OCI-LY7 (cell line): ENCODE measurements around the gene FSD1L. TPM values are rescaled to one million over a fixed set of nuclear protein-coding genes. Genes with fewer than 3 reads are reported as not detected.

ENCODE experiments used
- BruUV-seq: library from RNA; stranded (reverse); fragments of 400-500 nt; replicated peaks from 2 replicates; lab custom pipeline; 2021; lab: Mats Ljungman, UMichigan
- CTCF ChIA-PET: fragments of 300-600 bp; sonication (Branson Sonifier 250); formaldehyde crosslinking; loops from one replicate; lab custom pipeline; 2022; ENCODE audit warnings: antibody characterized with exemption; ENCODE audit not compliant: unreplicated experiment; lab: Charles Lee
- POLR2A ChIA-PET: fragments of 300-600 bp; sonication (Branson Sonifier 250); formaldehyde crosslinking; loops from one replicate; lab custom pipeline; 2022; ENCODE audit warnings: antibody characterized with exemption; lab: Charles Lee
- DNase-seq: peaks from one replicate; pipeline ENCODE4 v3.0.0-alpha.2; 2015; ENCODE audit warnings: low spot score
- H2AFZ ChIP-seq: fragments of 200-600 bp; sonication (generic), shearing (Covaris generic); 2 replicates; pipeline ENCODE4 v1.6.1; 2014; ENCODE audit warnings: mild to moderate bottlenecking, antibody characterized with exemption, low read length, moderate library complexity
- H3K27ac ChIP-seq: fragments of 200-600 bp; sonication (generic); 2 replicates; pipeline ENCODE4 v1.5.1; 2014; ENCODE audit warnings: mixed run types, low read depth, mild to moderate bottlenecking, moderate library complexity, low read length, inconsistent platforms; ENCODE audit not compliant: poor library complexity, severe bottlenecking
- H3K36me3 ChIP-seq: fragments of 200-600 bp; sonication (generic); 2 replicates; pipeline ENCODE4 v1.6.1; 2014; ENCODE audit warnings: mild to moderate bottlenecking, antibody characterized with exemption, low read length, moderate library complexity, mixed read lengths; ENCODE audit not compliant: insufficient read depth
- H3K4me1 ChIP-seq: fragments of 200-600 bp; sonication (generic); 2 replicates; pipeline ENCODE4 v1.5.1; 2014; ENCODE audit warnings: mild to moderate bottlenecking, low read length; ENCODE audit not compliant: insufficient read depth, poor library complexity, severe bottlenecking
- H3K4me2 ChIP-seq: fragments of 200-600 bp; sonication (generic); 2 replicates; pipeline ENCODE4 v1.6.1; 2014; ENCODE audit warnings: mild to moderate bottlenecking, low read length
- H3K4me3 ChIP-seq: fragments of 200-600 bp; sonication (generic); 2 replicates; pipeline ENCODE4 v1.5.1; 2014; ENCODE audit warnings: mild to moderate bottlenecking, low read depth, low read length; ENCODE audit not compliant: poor library complexity, severe bottlenecking
- H3K79me2 ChIP-seq: fragments of 200-600 bp; sonication (generic); 2 replicates; pipeline ENCODE4 v1.6.1; 2016; ENCODE audit warnings: low read depth, mild to moderate bottlenecking, low read length, moderate library complexity, mixed read lengths; ENCODE audit not compliant: insufficient read depth
- H3K9me2 ChIP-seq: fragments of 200-600 bp; sonication (generic); 2 replicates; pipeline ENCODE4 v1.6.1; 2016; ENCODE audit warnings: mild to moderate bottlenecking, low read length, mixed read lengths; ENCODE audit not compliant: insufficient read depth
- H3K9me3 ChIP-seq: fragments of 200-600 bp; sonication (generic); 2 replicates; pipeline ENCODE4 v1.6.1; 2014; ENCODE audit warnings: mild to moderate bottlenecking, mixed run types, low read length, mixed read lengths
- H4K20me1 ChIP-seq: fragments of 200-600 bp; sonication (generic); 2 replicates; pipeline ENCODE4 v1.6.1; 2014; ENCODE audit warnings: mild to moderate bottlenecking, antibody characterized with exemption, low read length, moderate library complexity, mixed read lengths; ENCODE audit not compliant: insufficient read depth
- CTCF ChIP-seq: fragments of 200-600 bp; sonication (generic); conservative IDR thresholded peaks from 2 replicates; pipeline ENCODE4 v1.5.1; 2014; ENCODE audit warnings: mild to moderate bottlenecking, antibody characterized with exemption, low read length, moderate library complexity, mixed read lengths
- EZH2phosphoT487 ChIP-seq: fragments of 200-600 bp; sonication (generic); IDR thresholded peaks from 2 replicates; pipeline ENCODE4 v1.6.1; 2018; ENCODE audit warnings: low read depth, borderline replicate concordance, mild to moderate bottlenecking, mixed run types, antibody characterized with exemption, low read length, moderate library complexity, mixed read lengths
- intact Hi-C: fragments of 100-400 bp; cut with micrococcal nuclease; formaldehyde crosslinking; loops from one replicate; pipeline ENCODE4 v1.10.0; 2022; ENCODE audit not compliant: unreplicated experiment
- total RNA-seq, 2 experiments: library from RNA; depleted of rRNA in 1 of 2; stranded (reverse); fragments of >200 nt in 1 of 2; shearing (Covaris generic) in 1 of 2; gene quantifications; 2 replicates each; pipeline ENCODE4 v1.2.3, GENCODE V29; 2014 to 2022

The FSD1L gene
- total RNA-seq, 2 experiments from 2014 or later = 4.4 to 7.9 TPM

GRCh38 chr9:105539452-105539851 is 91.6 kb downstream of the FSD1L start:
- TF ChIP-seq CTCF (peak; percentile 64), EZH2phosphoT487 (no peak)
- H3K9me3 ChIP-seq = no peaks in the 10 kb centered on the region
- peak; percentile 21 for DNase-seq
- no peaks in the 10 kb centered on the region for H3K4me1 ChIP-seq
- H3K27ac ChIP-seq = no peak overlapping the region
- no peaks in the 10 kb centered on the region for H3K36me3 ChIP-seq
- no peak overlapping the region for H3K4me2 ChIP-seq
- H3K4me3 ChIP-seq = no peak overlapping the region
- H2AFZ ChIP-seq = no peak overlapping the region
- H3K79me2 ChIP-seq = no peaks in the 10 kb centered on the region
- ChIA-PET CTCF (no interaction called here), POLR2A (interaction anchor here (0.6 kb wide), 1 partner anchor 65 kb away, joined by 3 read pairs; no protein-coding TSS in a partner anchor)
- intact Hi-C loops = no loop called here
- BruUV-seq = no TSS peak
- H4K20me1 ChIP-seq = no peaks in the 10 kb centered on the region
- no peaks in the 10 kb centered on the region for H3K9me2 ChIP-seq

- CTCF ChIA-PET = no interaction called here
Measured at GRCh38 chr9:105541838-105542237, 94.0 kb downstream of the FSD1L start.

More at GRCh38 chr9:105541838-105542237, 94.0 kb downstream of the FSD1L start:
- no peak overlapping the region for H3K4me2 ChIP-seq
- no peaks in the 10 kb centered on the region for H4K20me1 ChIP-seq
- no peaks in the 10 kb centered on the region for H3K9me2 ChIP-seq
- intact Hi-C loops = no loop called here
- no peaks in the 10 kb centered on the region for H3K4me1 ChIP-seq
- BruUV-seq = no TSS peak
- H3K79me2 ChIP-seq = no peaks in the 10 kb centered on the region
- no peaks in the 10 kb centered on the region for H3K36me3 ChIP-seq
- no peak overlapping the region for H3K27ac ChIP-seq
- DNase-seq = no peak
- no peak overlapping the region for H3K4me3 ChIP-seq
- no peaks in the 10 kb centered on the region for H3K9me3 ChIP-seq
- H2AFZ ChIP-seq = no peak overlapping the region
- POLR2A ChIA-PET = interaction anchor here (1.5 to 2.2 kb wide), 2 partner anchors 10 to 11 kb away, joined by 5 read pairs; no protein-coding TSS in a partner anchor
- no peak for TF ChIP-seq EZH2phosphoT487
- TF ChIP-seq CTCF = no peak
